A549 (cell line): Measurements from ENCODE around the gene NID1. TPM values are rescaled to one million over a fixed set of nuclear protein-coding genes. Genes with fewer than 3 reads are reported as not detected.

Experiments
- ATAC-seq, 2 experiments: fragments of 200-7000 bp in 1 of 2; fragments of >200 bp in 1 of 2; cut with Nextera tagmentation in 1 of 2; cut with Tn5 transposase in 1 of 2; 3 replicates each; pipeline versions ENCODE4 v1.8.0 to v1.9.1; 2018 to 2020; ENCODE audit warnings: mild to moderate bottlenecking in 1 of 2, moderate library complexity in 1 of 2
- CTCF ChIA-PET: fragments of 300-600 bp; sonication (Branson Sonifier 250); formaldehyde crosslinking; extraction: SDS; loops from one replicate; lab custom pipeline; 2021; ENCODE audit warnings: antibody characterized with exemption, inconsistent platforms; lab: Yijun Ruan, JAX
- POLR2A ChIA-PET: fragments of 350-600 bp; formaldehyde crosslinking; extraction: SDS; loops from one replicate; lab custom pipeline; 2021; ENCODE audit warnings: antibody characterized with exemption, inconsistent platforms; lab: Yijun Ruan, JAX
- DNase-seq, 2 experiments: peaks; one replicate each; pipeline versions ENCODE4 v3.0.0 to v3.0.0-alpha.2; 2011 to 2016; ENCODE audit warnings: low read depth in 1 of 2, low spot score in 1 of 2
- FAIRE-seq: peaks from 2 replicates; lab custom pipeline; 2011; peaks lifted over from hg19 to GRCh38; lab: Jason Lieb, UNC
- H3K27ac ChIP-seq, 2 experiments: fragments of >200 bp; sonication (Bioruptor Twin); formaldehyde crosslinking; 3 replicates each; pipeline ENCODE4 v1.5.1; 2016 to 2017
- H3K4me1 ChIP-seq: fragments of >200 bp; sonication (Bioruptor Twin); formaldehyde crosslinking; 3 replicates; pipeline ENCODE4 v1.6.1; 2016
- H3K4me2 ChIP-seq: fragments of >200 bp; sonication (Bioruptor Twin); formaldehyde crosslinking; 3 replicates; pipeline ENCODE4 v1.6.1; 2016
- H3K4me3 ChIP-seq: fragments of >200 bp; sonication (Bioruptor Twin); formaldehyde crosslinking; 3 replicates; pipeline ENCODE4 v1.5.1; 2016
- H3K9me3 ChIP-seq: fragments of >200 bp; sonication (Bioruptor Twin); formaldehyde crosslinking; 3 replicates; pipeline ENCODE4 v1.6.1; 2016
- BHLHE40 ChIP-seq: IDR thresholded peaks from 2 replicates; pipeline ENCODE4 v1.6.1; 2012; ENCODE audit warnings: low read depth, low read length, inconsistent platforms
- CBX8 ChIP-seq: fragments of 200-600 bp; sonication (generic); IDR thresholded peaks from 2 replicates; pipeline ENCODE4 v1.6.1; 2016
- CTCF ChIP-seq: fragments of >200 bp; sonication (Bioruptor Twin); formaldehyde crosslinking; IDR thresholded peaks from 3 replicates; pipeline ENCODE4 v1.5.1; 2016
- E2F6 ChIP-seq: IDR thresholded peaks from 2 replicates; pipeline ENCODE4 v1.6.1; 2012; ENCODE audit warnings: low read depth, borderline replicate concordance
- EHMT2 ChIP-seq: fragments of 200-600 bp; sonication (generic); IDR thresholded peaks from 2 replicates; pipeline ENCODE4 v1.6.1; 2016; ENCODE audit warnings: antibody characterized with exemption, low read depth, mild to moderate bottlenecking, moderate library complexity
- EP300 ChIP-seq, 2 experiments: fragments of >200 bp; sonication (Bioruptor Twin); formaldehyde crosslinking; IDR thresholded peaks; 2 replicates in 1 of 2; 3 replicates in 1 of 2; pipeline ENCODE4 v1.6.1; 2016 to 2017
- HEYL ChIP-seq: fragments of 250-450 bp; sonication (Bioruptor Pico); IDR thresholded peaks from 2 replicates; pipeline ENCODE4 v1.8.0; 2021; ENCODE audit warnings: mild to moderate bottlenecking, moderate library complexity
- HMGXB4 ChIP-seq: fragments of 250-450 bp; sonication (Bioruptor Pico); IDR thresholded peaks from 2 replicates; pipeline ENCODE4 v1.5.0; 2021; ENCODE audit warnings: mild to moderate bottlenecking, moderate library complexity, borderline replicate concordance
- HOXA7 ChIP-seq: fragments of 250-450 bp; sonication (Bioruptor Pico); IDR thresholded peaks from 2 replicates; pipeline ENCODE4 v1.5.0; 2020; ENCODE audit warnings: mild to moderate bottlenecking, moderate library complexity
- HOXB5 ChIP-seq: fragments of 250-450 bp; sonication (Bioruptor Pico); IDR thresholded peaks from 2 replicates; pipeline ENCODE4 v1.5.0; 2020; ENCODE audit warnings: mild to moderate bottlenecking, moderate library complexity
- KDM5A ChIP-seq: fragments of 200-600 bp; sonication (generic); IDR thresholded peaks from 2 replicates; pipeline ENCODE4 v1.6.1; 2016; ENCODE audit warnings: antibody characterized with exemption, mild to moderate bottlenecking
- MYC ChIP-seq: IDR thresholded peaks from 2 replicates; pipeline ENCODE4 v1.6.1; 2012; ENCODE audit warnings: mild to moderate bottlenecking, inconsistent platforms, low read length, improper control_type of control experiment, borderline replicate concordance
- NFE2L2 ChIP-seq: fragments of 150-350 bp; conservative IDR thresholded peaks from 2 replicates; pipeline ENCODE4 v1.6.1; 2014; ENCODE audit warnings: low read length
- POLR2A ChIP-seq: IDR thresholded peaks from 2 replicates; pipeline ENCODE4 v1.6.1; 2012; ENCODE audit warnings: mild to moderate bottlenecking, low read length
- SMC3 ChIP-seq: fragments of >200 bp; sonication (Bioruptor Twin); formaldehyde crosslinking; IDR thresholded peaks from 3 replicates; pipeline ENCODE4 v1.6.1; 2018; ENCODE audit warnings: inconsistent platforms
- SREBF2 ChIP-seq: fragments of 450-650 bp; IDR thresholded peaks from 2 replicates; pipeline ENCODE4 v1.6.1; 2014; ENCODE audit warnings: mild to moderate bottlenecking, moderate library complexity
- TFCP2L1 ChIP-seq: fragments of 250-450 bp; sonication (Bioruptor Pico); IDR thresholded peaks from 2 replicates; pipeline ENCODE4 v1.5.0; 2021; ENCODE audit warnings: mild to moderate bottlenecking
- ZC3H11A ChIP-seq: fragments of 450-650 bp; IDR thresholded peaks from 2 replicates; pipeline ENCODE4 v1.6.1; 2014; ENCODE audit warnings: antibody characterized with exemption, mild to moderate bottlenecking
- ZNF302 ChIP-seq: fragments of 250-450 bp; sonication (Bioruptor Pico); IDR thresholded peaks from 2 replicates; pipeline ENCODE4 v1.9.0; 2021; ENCODE audit warnings: inconsistent platforms, mild to moderate bottlenecking, moderate library complexity
- WGBS: methylation state at CpG from one replicate; pipeline ENCODE4 v1.1.6; 2017; ENCODE audit errors: missing lambda C conversion rate; 5-methylcytosine and 5-hydroxymethylcytosine counted together
- polyA plus RNA-seq, 4 experiments: library from polyadenylated mRNA; depleted of rRNA in 3 of 4; stranded (reverse); fragments of >200 nt; fragmentation: RNase III in 1 of 4; extraction: RNeasy Plus Mini Kit Qiagen cat#74134 plus additional on column Dnase treatment in 1 of 4; gene quantifications; 2 replicates in 3 of 4; 3 replicates in 1 of 4; pipeline ENCODE4 v1.2.3, GENCODE V29; 2011 to 2017
- TF ChIP-seq, protein P1 (sequence below): fragments of 250-450 bp; sonication (Bioruptor Pico); IDR thresholded peaks from 2 replicates; pipeline ENCODE4 v1.5.0; 2020; ENCODE audit warnings: low read depth, mild to moderate bottlenecking, moderate library complexity

Gene NID1
- polyA plus RNA-seq, 2 of the 4 experiments (the other 2 are of a cell fraction) = 6.8 to 10.5 TPM

GRCh38 chr1:236021424-236022135 is 43.3 kb downstream of the NID1 start:
- ATAC-seq (no peak), FAIRE-seq (no peak), DNase-seq (no peak)
- Histone ChIP-seq H3K27ac (no peak overlapping the region), H3K9me3 (no peaks in the 10 kb centered on the region), H3K4me2 (no peak overlapping the region), H3K4me3 (no peak overlapping the region), H3K4me1 (peaks cover 7% of the 10 kb centered on the region; the same call in 2 of the 3 replicates)
- TF ChIP-seq HEYL (CRISPR knock-in tag) (no peak), NFE2L2 (no peak), HOXB5 (CRISPR knock-in tag) (no peak), TFCP2L1 (CRISPR knock-in tag) (no peak), CBX8 (no peak), KDM5A (no peak), BHLHE40 (no peak), POLR2A (no peak), CTCF (no peak), ZNF302 (no peak), EHMT2 (no peak)
- TF ChIP-seq, protein P1, sequence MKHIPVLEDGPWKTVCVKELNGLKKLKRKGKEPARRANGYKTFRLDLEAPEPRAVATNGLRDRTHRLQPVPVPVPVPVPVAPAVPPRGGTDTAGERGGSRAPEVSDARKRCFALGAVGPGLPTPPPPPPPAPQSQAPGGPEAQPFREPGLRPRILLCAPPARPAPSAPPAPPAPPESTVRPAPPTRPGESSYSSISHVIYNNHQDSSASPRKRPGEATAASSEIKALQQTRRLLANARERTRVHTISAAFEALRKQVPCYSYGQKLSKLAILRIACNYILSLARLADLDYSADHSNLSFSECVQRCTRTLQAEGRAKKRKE (CRISPR knock-in tag) = no peak
- CTCF ChIA-PET = interaction anchor here (0.9 kb wide), 2 partner anchors 17 to 49 kb away, joined by 3 read pairs; no protein-coding TSS in a partner anchor
- POLR2A ChIA-PET = no interaction called here
- 81% methylated on average over 9 of the region's 9 CpGs for WGBS

- no peak for ATAC-seq
- Histone ChIP-seq H3K27ac (no peak overlapping the region), H3K4me2 (no peak overlapping the region), H3K4me1 (peaks cover 13% of the 10 kb centered on the region; the same call in 2 of the 3 replicates), H3K4me3 (no peak overlapping the region), H3K9me3 (no peaks in the 10 kb centered on the region)
- WGBS = 77% methylated on average over 20 of the region's 20 CpGs
- FAIRE-seq = no peak
- ChIA-PET CTCF (interaction anchor here (0.6 to 0.9 kb wide), 3 partner anchors 18 to 436 kb away, joined by 3 to 4 read pairs (median 3); no protein-coding TSS in a partner anchor), POLR2A (no interaction called here)
- no peak for DNase-seq
- no peak for TF ChIP-seq HOXA7 (CRISPR knock-in tag)
- TF ChIP-seq SREBF2 = no peak
- TF ChIP-seq ZC3H11A = no peak
- TF ChIP-seq HMGXB4 (CRISPR knock-in tag) = no peak
- TF ChIP-seq CTCF = no peak
- TF ChIP-seq MYC = no peak
- TF ChIP-seq POLR2A = no peak
- no peak for TF ChIP-seq EP300 (IDR thresholded peaks at IDR 0.05)
- no peak for TF ChIP-seq SMC3
- no peak for TF ChIP-seq E2F6
Observed at GRCh38 chr1:236020359-236021219, 44.3 kb downstream of the NID1 start.
